OCI-LY7 (cell line): ENCODE results near the gene ATG12.

Source experiments
- EZH2phosphoT487 ChIP-seq: fragments of 200-600 bp; sonication (generic); IDR thresholded peaks from 2 replicates; pipeline ENCODE4 v1.6.1; 2018; ENCODE audit warnings: low read depth, borderline replicate concordance, mild to moderate bottlenecking, mixed run types, antibody characterized with exemption, low read length, moderate library complexity, mixed read lengths
- TF ChIP-seq, protein P1 (sequence below): fragments of 200-600 bp; sonication (generic); conservative IDR thresholded peaks from 2 replicates; pipeline ENCODE4 v1.5.1; 2014; ENCODE audit warnings: mild to moderate bottlenecking, antibody characterized with exemption, low read length, moderate library complexity, mixed read lengths

DNA sequence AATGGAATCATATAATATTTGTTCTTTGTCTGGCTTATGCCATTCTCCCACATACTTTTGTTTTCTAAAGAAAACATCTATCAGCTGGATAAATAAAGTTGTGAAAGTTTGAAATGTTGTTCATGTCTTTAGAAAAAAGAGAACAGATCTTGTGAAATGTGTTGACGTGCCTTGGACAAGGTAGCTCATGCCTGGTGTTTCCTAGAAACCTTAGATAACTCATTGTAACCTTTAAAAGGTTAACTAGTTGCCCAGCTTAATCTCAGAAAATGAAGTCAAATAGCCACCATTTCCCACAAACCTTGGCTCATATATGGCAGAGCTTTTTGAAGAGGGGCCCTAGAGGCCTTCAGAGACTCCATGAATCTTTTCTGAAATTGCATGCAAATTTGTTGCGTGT is 40.2 kb downstream of the ATG12 start:
- TF ChIP-seq, protein P1, sequence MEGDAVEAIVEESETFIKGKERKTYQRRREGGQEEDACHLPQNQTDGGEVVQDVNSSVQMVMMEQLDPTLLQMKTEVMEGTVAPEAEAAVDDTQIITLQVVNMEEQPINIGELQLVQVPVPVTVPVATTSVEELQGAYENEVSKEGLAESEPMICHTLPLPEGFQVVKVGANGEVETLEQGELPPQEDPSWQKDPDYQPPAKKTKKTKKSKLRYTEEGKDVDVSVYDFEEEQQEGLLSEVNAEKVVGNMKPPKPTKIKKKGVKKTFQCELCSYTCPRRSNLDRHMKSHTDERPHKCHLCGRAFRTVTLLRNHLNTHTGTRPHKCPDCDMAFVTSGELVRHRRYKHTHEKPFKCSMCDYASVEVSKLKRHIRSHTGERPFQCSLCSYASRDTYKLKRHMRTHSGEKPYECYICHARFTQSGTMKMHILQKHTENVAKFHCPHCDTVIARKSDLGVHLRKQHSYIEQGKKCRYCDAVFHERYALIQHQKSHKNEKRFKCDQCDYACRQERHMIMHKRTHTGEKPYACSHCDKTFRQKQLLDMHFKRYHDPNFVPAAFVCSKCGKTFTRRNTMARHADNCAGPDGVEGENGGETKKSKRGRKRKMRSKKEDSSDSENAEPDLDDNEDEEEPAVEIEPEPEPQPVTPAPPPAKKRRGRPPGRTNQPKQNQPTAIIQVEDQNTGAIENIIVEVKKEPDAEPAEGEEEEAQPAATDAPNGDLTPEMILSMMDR, result no peak
- TF ChIP-seq EZH2phosphoT487, result no peak
